ENCODE results near the gene MYOF.

The MYOF gene

GRCh38 chr10:93274419-93274818 lies 207.7 kb downstream of the MYOF start:
- H3K4me1 Mint-ChIP-seq (ENCODE audit: low read depth) = no peaks in the 10 kb centered on the region
- H3K27me3 Mint-ChIP-seq = peaks cover 7% of the 10 kb centered on the region

GRCh38 chr10:93272884-93273675 lies 209.1 kb downstream of the MYOF start:
- Mint-ChIP-seq H3K27ac (no peak overlapping the region), H3K36me3 (ENCODE audit: low read depth) (no peaks in the 10 kb centered on the region), H3K9me3 (peaks cover 13% of the 10 kb centered on the region), H3K4me1 (ENCODE audit: low read depth) (no peaks in the 10 kb centered on the region), H3K4me3 (no peak overlapping the region), H3K27me3 (peaks cover 10% of the 10 kb centered on the region)
- intact Hi-C loops (cut with micrococcal nuclease) = no loop called here

More at GRCh38 chr10:93274419-93274818, 207.7 kb downstream of the MYOF start:
- Mint-ChIP-seq H3K4me3 (no peak overlapping the region), H3K27ac (no peak overlapping the region), H3K9me3 (peaks cover 6% of the 10 kb centered on the region), H3K36me3 (ENCODE audit: low read depth) (no peaks in the 10 kb centered on the region)
- intact Hi-C loops (cut with micrococcal nuclease) = no loop called here

GRCh38 chr10:93271347-93271746 lies 210.8 kb downstream of the MYOF start:
- H3K4me3 Mint-ChIP-seq = no peak overlapping the region
- intact Hi-C loops (cut with micrococcal nuclease) = no loop called here
- no peaks in the 10 kb centered on the region for H3K36me3 Mint-ChIP-seq (ENCODE audit: low read depth)
- H3K27ac Mint-ChIP-seq = no peak overlapping the region
- peaks cover 13% of the 10 kb centered on the region for H3K9me3 Mint-ChIP-seq
- H3K4me1 Mint-ChIP-seq (ENCODE audit: low read depth) = no peaks in the 10 kb centered on the region
- peaks cover 10% of the 10 kb centered on the region for H3K27me3 Mint-ChIP-seq

- H3K27ac Mint-ChIP-seq = no peak overlapping the region
Observed at GRCh38 chr10:93269281-93269680, 212.9 kb downstream of the MYOF start.

GRCh38 chr10:93268021-93268420 lies 214.1 kb downstream of the MYOF start:
- Mint-ChIP-seq H3K4me3 (no peak overlapping the region), H3K27ac (no peak overlapping the region), H3K27me3 (peaks cover 10% of the 10 kb centered on the region), H3K9me3 (peaks cover 13% of the 10 kb centered on the region), H3K36me3 (ENCODE audit: low read depth) (no peaks in the 10 kb centered on the region), H3K4me1 (ENCODE audit: low read depth) (no peaks in the 10 kb centered on the region)
- intact Hi-C loops (cut with micrococcal nuclease) = no loop called here

More at GRCh38 chr10:93269281-93269680, 212.9 kb downstream of the MYOF start:
- H3K4me1 Mint-ChIP-seq (ENCODE audit: low read depth) = no peaks in the 10 kb centered on the region
- peaks cover 10% of the 10 kb centered on the region for H3K27me3 Mint-ChIP-seq
- no peak overlapping the region for H3K4me3 Mint-ChIP-seq
- H3K9me3 Mint-ChIP-seq = peaks cover 13% of the 10 kb centered on the region
- H3K36me3 Mint-ChIP-seq (ENCODE audit: low read depth) = no peaks in the 10 kb centered on the region
- intact Hi-C loops (cut with micrococcal nuclease) = no loop called here

- peaks cover 7% of the 10 kb centered on the region for H3K27me3 Mint-ChIP-seq
- no peaks in the 10 kb centered on the region for H3K4me1 Mint-ChIP-seq (ENCODE audit: low read depth)
- H3K4me3 Mint-ChIP-seq = no peak overlapping the region
- intact Hi-C loops (cut with micrococcal nuclease) = no loop called here
- H3K9me3 Mint-ChIP-seq = peaks cover 13% of the 10 kb centered on the region
- no peaks in the 10 kb centered on the region for H3K36me3 Mint-ChIP-seq (ENCODE audit: low read depth)
- no peak overlapping the region for H3K27ac Mint-ChIP-seq
Observed at GRCh38 chr10:93267521-93267920, 214.6 kb downstream of the MYOF start.

GRCh38 chr10:93266858-93267257 lies 215.3 kb downstream of the MYOF start:
- Mint-ChIP-seq H3K27me3 (peaks cover 7% of the 10 kb centered on the region), H3K27ac (no peak overlapping the region), H3K4me1 (ENCODE audit: low read depth) (no peaks in the 10 kb centered on the region), H3K9me3 (peaks cover 13% of the 10 kb centered on the region), H3K36me3 (ENCODE audit: low read depth) (no peaks in the 10 kb centered on the region), H3K4me3 (no peak overlapping the region)
- intact Hi-C loops (cut with micrococcal nuclease) = no loop called here

GRCh38 chr10:93261961-93262610 lies 220.0 kb downstream of the MYOF start:
- Mint-ChIP-seq H3K27me3 (peaks cover 1% of the 10 kb centered on the region), H3K27ac (no peak overlapping the region), H3K9me3 (no peaks in the 10 kb centered on the region), H3K36me3 (ENCODE audit: low read depth) (no peaks in the 10 kb centered on the region), H3K4me3 (no peak overlapping the region), H3K4me1 (ENCODE audit: low read depth) (no peaks in the 10 kb centered on the region)
- intact Hi-C loops (cut with micrococcal nuclease) = no loop called here

- H3K4me3 Mint-ChIP-seq = no peak overlapping the region
- intact Hi-C loops (cut with micrococcal nuclease) = no loop called here
- H3K4me1 Mint-ChIP-seq (ENCODE audit: low read depth) = no peaks in the 10 kb centered on the region
- H3K36me3 Mint-ChIP-seq (ENCODE audit: low read depth) = no peaks in the 10 kb centered on the region
- H3K27me3 Mint-ChIP-seq = peaks cover 1% of the 10 kb centered on the region
- no peaks in the 10 kb centered on the region for H3K9me3 Mint-ChIP-seq
- H3K27ac Mint-ChIP-seq = no peak overlapping the region
Observed at GRCh38 chr10:93261089-93261488, 221.0 kb downstream of the MYOF start.

GRCh38 chr10:93259126-93259525 lies 223.0 kb downstream of the MYOF start:
- Mint-ChIP-seq H3K9me3 (no peaks in the 10 kb centered on the region), H3K4me1 (ENCODE audit: low read depth) (no peaks in the 10 kb centered on the region), H3K36me3 (ENCODE audit: low read depth) (no peaks in the 10 kb centered on the region), H3K27ac (no peak overlapping the region), H3K27me3 (peaks cover 1% of the 10 kb centered on the region), H3K4me3 (no peak overlapping the region)
- intact Hi-C loops (cut with micrococcal nuclease) = no loop called here

Data from dendritic cell treated with granulocyte-macrophage colony-stimulating factor and Interleukin-4, amounts not matched to agents 40 ng/mL and 50 ng/mL, for 4 days (primary cell).